CD4-positive, alpha-beta T cell treated with Interleukin-17A for 1 hour (primary cell): ENCODE measurements around the gene CLEC10A.
"Not testable (repeated sequence)": the region's sequence is repeated elsewhere in the genome, so short reads cannot be mapped to it uniquely, and the experiment has no call there.

Experiments
- DNase-seq: peaks from one replicate; pipeline ENCODE4 v3.0.0-alpha.2; 2020

Gene CLEC10A

DNA sequence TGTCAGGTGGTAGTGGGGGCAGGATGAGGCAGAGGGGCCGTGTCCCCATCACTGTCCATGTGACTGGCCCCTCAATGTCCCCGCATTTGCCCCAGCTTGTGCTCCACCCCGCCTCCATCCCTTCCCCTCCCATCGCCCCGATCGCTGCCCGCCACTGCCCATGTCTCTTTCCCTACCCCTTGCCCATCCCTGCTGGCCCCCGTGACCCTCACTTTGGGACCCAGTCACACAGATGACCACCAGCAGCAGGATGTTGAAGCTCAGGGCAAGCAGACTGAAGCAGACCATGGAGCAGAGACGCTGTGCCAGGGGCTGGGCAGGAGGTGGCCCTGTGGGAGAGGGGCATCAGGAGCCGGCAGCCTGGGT lies 28.5 kb upstream of the CLEC10A start:
- DNase-seq: no peak

DNA sequence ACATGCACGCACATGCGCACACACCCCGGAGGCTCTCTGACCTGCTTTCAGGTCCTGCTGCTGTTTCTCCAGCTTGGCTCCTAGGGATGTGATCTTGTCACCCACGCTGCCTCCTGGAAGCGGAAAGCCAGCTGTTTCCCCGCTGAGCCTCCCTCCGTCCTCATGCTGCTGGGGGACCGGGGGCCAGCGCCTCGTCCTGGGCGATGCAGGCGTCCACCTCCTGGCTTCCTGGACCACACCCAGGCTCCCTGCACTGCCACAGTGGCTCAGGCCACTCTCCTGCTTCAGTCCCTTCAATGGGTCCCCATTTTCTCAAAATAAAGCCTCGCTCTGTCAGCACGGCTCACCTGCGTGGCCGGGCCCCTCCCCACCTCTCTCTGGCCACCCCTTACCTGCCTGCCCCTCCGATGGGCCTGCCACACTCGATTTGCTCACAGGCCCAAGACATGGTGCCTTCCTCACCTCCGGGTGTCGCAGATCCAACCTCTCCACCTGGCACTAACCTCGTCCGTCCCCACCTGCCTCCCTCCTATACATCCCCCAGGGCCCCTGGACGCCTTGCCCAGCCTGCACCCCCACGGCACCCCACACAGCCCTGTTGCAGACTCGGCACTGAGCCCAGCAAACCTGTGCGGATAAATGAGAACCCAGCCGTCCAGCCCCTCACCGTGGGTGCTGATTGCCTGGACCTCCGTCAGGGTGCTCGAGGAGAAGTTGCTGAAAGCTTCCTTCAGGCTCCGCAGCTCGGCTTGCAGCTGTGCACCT lies 27.9 kb upstream of the CLEC10A start:
- no peak for DNase-seq

DNA sequence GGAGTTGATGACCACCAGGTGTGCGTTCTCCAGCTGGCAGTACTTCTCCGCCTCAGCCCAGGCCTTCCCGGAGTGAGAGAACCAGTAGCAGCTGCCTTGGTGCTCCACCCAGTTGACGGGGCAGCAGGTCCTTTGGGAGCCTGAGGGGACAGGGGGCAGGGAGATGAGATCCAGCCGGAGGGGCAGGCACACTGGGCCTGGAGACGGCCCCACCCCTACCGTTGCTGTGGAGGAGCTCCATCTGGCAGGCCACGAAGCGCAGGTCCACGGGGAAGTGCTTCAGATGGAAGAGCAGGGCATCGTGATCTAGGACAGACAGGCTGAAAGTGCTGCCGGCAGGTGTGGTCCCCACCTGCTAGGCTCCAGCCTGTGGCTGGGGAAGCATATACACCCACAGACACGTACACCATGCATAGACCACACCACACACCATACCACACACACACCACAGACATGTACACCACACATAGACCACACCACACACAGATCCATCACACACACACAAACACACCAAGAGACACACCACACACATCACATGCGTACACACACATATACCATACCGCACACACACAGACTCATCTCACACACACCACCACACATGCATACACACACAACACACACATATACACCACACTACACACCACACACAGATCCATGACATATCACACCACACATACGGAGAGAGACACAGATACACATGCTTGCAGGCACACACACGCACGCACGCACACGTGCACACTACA lies 27.1 kb upstream of the CLEC10A start:
- no peak for DNase-seq

DNA sequence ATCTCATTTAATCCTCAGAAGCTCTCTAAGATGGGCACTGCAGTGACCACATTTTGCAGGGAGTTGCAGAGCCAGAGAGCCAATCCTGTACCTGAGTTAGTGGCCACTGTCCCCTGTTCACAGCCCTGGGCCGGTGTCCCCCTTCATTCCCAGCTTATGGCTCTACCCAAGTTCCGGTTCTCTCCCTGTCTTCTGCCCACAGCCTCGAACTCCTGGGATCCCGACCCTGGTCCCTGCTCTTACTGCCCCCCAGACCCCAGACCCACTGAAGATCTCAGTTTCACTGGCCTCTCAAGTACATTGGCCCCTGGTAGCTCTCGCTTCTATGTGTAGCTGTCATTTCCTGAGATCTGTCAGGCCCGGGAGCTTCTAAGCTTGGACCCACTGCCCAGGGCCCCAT lies 22.4 kb upstream of the CLEC10A start:
- DNase-seq: no peak

DNA sequence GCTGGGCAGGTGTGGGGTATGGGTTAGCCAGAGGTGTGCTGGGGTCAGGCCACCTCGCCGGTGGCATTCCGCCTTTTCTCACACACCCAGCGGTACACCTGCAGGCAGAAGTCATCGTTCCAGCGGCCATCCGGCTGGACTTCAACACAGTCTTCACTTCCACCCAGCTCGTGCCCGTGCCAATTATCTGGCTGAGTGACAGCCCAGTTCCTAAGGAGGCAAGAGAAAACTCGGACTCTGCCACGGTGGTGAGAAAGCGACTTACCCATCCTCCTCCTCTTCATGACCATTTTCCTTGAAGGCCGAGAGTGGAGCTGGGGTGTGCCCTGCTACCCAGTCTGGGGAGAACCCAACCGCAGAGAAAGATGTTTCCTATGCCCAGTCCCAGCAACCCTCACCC lies 21.5 kb upstream of the CLEC10A start:
- DNase-seq: no peak

DNA sequence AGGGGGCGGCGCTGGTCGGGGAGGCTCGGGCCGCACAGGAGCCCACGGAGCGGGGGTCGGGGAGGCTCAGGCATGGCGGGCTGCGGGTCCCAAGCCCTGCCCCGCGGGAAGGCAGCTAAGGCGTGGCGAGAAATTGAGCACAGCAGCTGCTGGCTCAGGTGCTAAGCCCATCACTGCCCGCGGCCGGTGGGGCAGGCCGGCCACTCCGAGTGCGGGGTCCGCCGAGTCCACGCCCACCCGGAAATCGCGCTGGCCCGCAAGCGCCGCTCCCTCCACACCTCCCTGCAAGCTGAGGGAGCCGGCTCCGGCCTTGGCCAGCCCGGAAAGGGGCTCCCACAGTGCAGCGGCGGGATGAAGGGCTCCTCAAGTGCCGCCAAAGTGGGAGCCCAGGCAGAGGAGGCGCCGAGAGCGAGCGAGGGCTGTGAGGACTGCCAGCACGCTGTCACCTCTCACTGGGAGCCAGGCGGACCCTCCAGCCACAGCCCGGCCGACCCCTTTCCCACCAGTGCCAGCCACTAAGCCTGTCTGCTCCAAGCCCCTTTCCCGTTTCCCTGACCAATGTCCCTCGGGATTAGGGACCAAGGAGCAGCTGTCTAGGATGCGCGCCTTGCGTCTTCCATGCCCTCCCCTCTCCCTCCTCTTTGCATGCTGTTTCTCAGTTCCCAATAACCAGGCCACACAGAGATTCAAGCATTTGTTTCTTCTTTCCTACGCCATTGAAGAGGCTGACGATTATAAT lies 20.8 kb upstream of the CLEC10A start:
- DNase-seq: not testable (repeated sequence)

DNA sequence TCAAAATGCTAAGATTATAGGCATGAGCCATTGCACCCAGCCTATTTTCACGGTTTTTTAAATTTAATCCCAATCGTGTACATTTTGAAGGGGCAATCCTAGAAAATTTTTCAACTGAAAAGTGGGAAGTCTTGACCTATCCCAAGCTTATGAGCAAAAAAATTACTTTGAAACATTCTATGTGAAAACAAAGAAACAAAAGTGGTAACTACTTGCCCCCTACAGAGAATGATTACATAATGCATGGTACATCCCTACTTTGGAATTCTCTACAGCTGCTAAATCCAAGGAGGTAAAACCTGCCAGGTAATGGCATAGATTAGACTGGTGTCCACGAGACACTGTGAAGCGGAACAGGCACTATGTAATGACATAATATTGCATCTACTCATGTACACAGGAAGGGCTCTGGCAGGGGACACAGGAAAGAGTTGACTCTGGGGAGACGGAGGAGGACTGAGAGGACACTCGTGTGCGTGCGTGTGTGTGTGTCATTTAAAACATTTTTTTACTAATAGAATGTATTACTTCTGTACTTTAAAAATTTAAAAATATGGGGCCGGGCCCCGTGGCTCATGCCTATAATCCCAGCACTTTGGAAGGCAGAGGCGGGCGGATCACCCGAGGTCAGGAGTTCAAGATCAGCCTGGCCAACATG lies 18.9 kb upstream of the CLEC10A start:
- DNase-seq: no peak

DNA sequence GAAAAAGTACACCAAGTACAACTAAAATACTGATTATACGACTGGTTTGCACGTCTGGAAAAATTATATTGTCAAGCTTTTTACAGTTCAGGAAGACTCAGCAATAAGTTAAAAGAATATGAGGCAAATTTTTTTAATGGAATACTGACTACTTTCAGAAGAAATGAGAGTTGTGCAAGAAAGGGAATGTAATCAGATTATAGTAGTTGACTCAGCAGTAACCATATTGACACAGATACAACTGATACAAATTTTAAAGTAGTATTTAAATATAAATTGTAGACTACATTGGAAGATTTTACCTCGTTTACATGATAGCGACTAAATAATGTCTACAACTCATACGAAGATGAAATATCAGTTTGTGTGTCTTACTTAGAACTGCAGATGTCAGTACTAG lies 17.9 kb upstream of the CLEC10A start:
- DNase-seq: no peak

DNA sequence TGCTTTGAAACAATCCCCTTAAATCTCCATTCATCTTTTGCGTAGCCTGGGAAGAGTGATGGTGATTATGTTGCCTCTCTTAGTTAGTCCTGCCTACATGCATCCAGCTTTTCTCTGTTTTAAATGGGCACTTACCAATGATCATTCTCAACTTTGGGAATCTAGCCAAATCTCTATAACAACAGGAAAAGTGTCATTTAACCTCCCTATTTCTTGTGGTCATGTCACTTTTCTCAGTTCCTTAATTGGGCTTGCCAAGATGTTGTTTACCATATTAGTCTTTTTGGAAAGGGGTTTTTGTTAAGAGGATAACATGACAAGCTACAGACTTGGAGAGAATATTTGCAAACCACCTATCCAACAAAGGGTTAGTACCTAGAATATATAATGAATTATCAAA lies 15.6 kb upstream of the CLEC10A start:
- DNase-seq: peak; percentile 21

DNA sequence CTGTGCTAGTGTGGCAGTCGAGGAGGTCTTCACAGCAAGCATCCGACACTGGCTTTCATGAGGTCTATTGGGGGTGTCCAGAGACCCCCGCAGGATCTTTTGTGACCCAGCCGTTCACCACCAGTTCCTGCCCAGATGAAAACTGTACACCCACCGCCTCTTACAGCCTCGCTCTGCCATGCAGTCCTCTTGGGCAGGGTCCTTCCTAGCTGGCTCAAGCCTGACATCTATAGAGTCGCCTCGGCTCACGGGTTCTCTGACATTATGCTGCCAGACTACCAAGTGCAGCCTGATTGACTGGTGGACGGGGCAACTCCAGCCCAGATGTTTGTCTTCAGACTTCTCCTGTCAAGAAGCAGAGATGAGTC lies 14.6 kb upstream of the CLEC10A start:
- no peak for DNase-seq

DNA sequence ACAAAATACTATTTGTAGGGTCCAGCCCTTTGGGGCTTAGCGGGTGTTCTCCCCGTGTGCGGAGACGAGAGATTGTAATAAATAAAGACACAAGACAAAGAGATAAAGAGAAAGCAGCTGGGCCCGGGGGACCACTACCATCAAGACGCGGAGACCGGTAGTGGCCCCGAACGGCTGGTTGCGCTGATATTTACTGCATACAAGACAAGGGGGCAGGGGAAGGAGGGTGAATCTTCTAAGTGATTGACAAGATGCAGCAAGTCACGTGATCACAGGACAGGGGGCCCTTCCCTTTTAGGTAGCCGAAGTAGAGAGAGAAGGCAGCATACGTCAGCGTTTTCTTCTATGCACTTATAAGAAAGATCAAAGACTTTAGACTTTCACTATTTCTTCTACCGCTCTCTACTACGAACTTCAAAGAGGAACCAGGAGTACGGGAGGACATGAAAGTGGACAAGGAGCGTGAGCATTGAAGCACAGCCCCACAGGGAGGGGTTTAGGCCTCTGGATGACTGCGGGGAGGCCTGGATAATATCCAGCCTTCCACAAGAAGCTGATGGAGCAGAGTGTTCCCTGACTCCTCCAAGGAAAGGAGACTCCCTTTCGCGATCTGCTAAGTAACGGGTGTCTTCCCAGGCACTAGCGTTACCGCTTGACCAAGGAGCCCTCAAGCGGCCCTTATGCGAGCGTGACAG lies 11.4 kb upstream of the CLEC10A start:
- not testable (repeated sequence) for DNase-seq

DNA sequence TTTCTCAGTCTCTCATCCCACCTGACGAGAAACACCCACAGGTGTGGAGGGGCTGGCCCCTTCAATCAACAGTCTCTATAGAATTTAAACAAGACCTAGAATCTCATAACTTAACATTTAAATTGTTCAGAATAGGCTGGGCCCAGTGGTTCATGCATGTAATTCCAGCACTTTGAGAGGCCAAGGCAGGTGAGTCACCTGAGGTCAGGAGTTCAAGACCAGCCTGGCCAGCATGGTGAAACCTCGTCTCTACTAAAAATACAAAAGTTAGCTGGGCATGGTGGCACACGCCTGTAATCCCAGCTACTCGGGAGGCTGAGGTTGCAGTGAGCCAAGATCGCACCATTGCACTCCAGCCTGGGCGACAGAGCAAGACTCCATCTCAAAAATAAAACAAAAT lies 9.5 kb upstream of the CLEC10A start:
- DNase-seq: not testable (repeated sequence)

DNA sequence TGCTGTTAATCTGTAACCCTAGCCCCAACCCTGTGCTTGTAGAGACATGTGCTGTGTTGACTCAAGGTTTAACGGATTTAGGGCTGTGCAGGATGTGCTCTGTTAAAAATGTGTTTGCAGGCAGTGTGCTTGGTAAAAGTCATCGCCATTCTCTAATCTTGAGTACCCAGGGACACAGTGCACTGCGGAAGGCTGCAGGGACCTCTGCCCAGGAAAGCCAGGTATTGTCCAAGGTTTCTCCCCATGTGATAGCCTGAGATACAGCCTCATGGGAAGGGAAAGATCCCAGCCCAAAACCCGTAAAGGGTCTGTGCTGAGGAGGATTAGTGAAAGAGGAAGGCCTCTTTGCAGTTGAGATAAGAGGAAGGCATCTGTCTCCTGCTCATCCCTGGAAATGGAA lies 8.4 kb upstream of the CLEC10A start:
- not testable (repeated sequence) for DNase-seq

DNA sequence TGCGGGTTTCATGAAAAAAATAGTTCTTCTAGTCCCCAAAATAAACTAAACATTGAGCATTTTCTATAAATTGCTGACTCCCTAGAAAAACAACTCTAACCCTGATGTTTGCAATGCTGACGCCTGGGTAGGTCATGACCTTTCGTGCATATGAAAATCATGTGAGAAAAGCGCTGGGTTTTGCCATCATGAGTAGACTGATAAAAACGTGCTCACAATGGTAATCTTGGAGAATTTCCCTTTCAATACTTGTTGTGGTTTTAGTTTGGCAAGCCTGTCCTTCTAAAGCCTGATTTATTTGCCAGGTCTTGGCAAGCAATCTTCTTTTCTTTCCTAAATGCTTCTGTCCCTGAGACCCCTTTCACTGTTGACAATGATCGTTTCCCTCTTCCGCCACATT lies 4.0 kb upstream of the CLEC10A start:
- no peak for DNase-seq

DNA sequence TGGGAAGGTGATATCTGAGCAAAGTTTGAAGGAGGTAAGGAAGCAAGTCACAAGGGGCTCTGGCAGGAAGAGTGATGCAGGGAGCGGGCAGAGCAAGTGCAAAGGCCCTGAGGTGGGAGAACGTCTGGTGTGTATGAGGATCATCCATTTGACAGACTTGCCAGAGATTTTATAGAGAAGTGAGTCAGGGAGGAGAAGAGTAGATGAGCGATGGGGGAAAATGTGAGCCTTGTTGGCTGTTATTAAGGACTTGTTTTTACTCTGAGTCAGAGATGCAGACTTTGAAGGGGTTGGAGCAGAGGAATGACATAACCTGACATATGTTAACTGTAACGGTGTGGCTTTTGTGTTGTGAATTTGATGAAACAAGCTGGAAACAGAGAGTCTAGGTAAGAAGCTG lies 3.5 kb upstream of the CLEC10A start:
- no peak for DNase-seq

DNA sequence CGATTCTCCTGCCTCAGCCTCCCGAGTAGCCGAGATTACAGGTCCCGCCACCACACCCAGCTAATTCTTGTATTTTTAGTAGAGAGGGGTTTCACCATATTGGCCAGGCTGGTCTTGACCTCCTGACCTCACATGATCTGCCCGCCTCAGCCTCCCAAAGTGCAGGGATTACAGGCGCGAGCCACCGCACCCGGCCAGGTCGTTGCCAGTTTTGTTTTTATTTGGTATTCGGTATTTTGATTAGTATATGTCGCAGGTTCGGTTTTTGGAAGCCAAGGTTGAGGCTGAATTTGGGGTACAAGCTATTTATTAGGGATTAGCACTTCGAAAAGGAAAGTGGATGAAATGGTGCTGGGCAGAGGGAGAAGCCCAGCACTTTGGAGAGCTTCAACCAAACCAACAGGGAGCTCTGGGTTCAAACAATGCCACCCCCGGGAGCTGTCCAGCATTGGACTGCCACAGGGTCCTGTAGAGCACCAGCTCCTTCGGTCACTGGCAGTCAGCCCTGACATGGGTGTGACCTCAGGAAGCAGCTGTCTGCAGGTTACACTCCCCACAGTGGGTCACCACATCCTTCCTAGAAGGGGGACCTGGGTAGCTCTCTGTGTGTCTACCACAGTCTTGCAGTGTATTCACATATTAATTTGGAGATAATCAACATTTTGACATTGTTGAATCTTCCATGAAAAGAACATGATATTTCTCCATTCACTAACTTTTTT lies 1.5 kb upstream of the CLEC10A start:
- DNase-seq: peak; percentile 58

DNA sequence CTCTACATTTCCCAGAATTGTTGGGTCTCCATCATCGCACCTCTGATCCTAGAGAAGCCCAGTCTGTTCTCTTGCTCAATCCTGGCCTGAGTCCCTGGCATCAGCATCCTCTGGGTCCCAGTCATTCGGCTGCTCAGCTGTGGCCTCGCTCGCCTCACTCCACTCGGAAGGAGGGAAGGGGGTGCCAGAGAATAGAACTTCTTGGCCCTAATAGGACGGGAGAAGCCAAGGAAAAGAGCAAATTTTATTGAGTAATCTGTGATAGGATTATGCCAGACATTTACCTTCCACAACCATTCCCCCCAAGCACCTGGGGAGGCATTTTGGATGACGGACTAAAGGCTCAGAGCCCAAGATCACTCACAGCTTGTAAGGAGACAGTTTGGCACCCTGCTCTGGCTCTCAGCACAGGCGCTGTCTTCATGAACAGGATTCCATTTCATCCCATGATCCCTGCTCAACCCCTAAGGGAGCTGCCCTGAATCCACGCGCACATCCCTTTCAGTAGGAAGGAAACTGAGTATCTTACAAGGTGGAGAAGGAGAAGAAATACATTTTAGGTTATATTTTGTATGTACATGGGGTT lies 498 bp upstream of the CLEC10A start:
- no peak for DNase-seq

DNA sequence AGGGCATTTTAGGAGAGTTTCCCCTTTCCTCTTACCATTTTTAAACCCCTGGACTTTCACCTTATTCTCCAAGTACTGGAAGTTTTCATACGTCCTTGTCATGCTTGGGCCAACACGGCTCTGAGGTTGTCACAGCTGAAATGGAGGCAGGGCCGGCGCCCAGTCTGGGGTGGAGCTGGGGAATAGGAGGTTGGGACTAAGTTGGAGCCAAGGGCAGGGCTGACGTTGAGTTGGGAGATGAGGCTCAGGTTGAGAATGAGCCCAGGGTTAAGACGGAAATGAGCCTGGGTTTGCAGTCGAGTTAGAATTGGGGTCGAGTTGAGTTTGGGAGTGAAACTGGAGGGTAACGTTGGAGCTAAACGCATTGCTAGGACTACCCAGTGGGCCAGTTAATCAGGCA lies 1.3 kb downstream of the CLEC10A start:
- DNase-seq: no peak

DNA sequence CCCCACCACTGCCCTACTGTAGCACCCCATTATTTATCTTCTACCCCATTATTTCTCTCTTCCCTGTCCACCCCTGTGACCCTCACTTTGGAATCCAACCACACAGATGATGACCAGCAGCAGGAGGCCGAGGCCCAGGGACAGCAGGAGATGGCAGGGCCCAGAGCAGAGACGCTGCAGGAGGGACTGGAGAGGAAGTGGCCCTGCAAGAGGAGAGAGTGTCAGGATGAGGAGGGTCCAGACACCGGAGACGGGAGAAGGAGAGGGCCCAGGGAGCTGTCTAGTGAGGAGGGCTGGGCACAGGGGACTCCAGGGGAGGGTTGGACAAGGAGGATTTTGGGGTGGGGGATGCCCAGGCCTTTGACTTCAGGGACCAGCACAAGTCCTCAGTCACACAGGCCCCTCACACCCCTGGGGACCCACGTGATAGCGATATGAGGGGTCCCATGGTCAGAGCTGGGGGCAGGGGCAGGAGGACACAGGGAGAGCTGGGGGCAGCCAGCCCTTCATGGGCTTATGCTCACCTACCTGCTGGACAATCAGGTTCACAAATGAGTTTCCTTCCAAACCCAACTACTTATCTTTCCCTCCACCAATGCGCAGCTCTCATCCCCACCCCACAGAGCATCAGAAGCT lies 2.0 kb downstream of the CLEC10A start:
- no peak for DNase-seq

DNA sequence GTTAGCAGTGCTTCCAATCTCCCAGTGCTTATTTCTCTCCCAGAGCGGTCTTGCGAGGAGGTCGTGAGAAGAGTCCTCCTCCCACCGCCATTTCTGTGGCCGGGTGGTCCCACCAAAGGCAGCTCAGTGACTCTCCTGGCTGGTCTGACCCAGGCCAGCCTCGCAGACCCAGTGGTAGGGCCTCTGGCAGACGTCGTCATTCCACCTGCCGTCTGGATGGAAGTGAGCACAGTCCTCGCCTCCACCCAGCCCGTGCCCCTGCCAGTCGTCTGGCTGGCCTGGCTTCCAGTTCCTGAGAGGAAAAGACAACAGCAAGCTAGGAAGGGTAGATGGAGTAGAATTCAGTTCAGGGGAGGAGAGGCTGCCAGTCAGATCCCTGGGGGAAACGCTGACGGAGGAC lies 5.1 kb downstream of the CLEC10A start:
- DNase-seq: no peak

DNA sequence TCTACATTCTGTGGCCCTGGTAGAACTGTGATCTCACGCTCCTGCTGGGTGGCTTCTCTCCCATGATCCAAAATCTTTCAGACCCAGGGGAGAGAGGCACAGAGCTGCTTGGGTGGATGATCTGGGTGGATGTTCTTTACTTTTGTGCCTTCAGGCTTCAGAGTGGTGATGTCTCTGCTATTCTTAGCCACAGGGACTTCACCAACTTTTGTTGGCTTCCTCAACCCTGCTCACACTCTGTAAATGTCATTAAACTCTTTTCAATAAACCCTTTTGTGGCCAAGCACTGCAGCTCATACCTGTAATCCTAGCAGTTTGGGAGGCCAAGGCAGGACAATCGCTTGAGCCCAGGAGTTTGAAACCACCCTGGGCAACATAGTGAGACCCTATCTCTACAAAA lies 7.6 kb downstream of the CLEC10A start:
- DNase-seq: no peak
